HG03066 (cell line): Measurements from ENCODE around the gene HDAC2.
"Not testable (repeated sequence)": the region's sequence is repeated elsewhere in the genome, so short reads cannot be mapped to it uniquely, and the experiment has no call there.

ENCODE experiments used
- ATAC-seq: cut with Tn5 transposase; IDR thresholded peaks from one replicate; pipeline ENCODE4 v1.9.1; 2021; ENCODE audit warnings: low read depth; ENCODE audit not compliant: unreplicated experiment

Gene HDAC2

GRCh38 chr6:113978084-113978675, 7.2 kb upstream of the HDAC2 start:
- ATAC-seq: no peak

- no peak for ATAC-seq
Observed at GRCh38 chr6:113976806-113977205, 5.9 kb upstream of the HDAC2 start.

DNA sequence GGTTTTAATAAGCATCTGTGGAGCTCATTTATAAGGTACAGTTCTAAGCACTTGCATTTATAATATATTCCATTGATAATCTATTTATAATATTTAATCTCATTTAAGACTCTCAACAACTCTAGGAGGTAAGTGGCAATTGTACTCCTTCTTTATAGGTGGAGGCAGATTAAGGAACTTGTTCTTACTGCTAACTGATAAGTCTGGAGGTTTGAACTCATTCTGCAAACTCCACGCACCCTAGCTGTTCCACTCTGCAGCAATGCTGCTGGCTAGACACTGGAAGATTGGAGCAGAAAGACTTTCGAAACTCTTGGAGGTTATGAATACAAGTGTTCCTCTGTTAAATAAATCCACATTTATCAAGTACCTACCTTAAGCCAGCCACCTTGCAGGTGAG, 793 bp upstream of the HDAC2 start:
- ATAC-seq: no peak

GRCh38 chr6:113969888-113970804, 802 bp downstream of the HDAC2 start:
- ATAC-seq: peak; percentile 35

DNA sequence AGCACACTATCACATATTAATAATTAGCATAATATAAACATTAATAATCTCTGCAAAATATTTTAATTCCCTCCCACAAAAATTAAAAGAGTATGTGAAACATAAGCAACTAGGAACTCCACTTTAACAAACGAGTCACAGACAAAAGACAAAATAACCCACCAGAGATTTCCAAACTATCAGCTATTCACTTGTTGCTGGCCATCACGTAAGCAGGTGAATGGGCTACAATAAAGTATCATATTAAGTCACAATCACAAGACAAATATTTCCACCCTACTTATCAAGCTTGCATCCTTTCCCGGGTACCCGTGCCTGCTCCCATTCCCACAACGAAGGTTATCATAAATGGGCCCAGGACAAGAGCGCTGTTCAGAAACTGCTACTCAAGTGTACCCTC, 2.5 kb downstream of the HDAC2 start:
- no peak for ATAC-seq

GRCh38 chr6:113967777-113968176, 3.2 kb downstream of the HDAC2 start:
- ATAC-seq: no peak

DNA sequence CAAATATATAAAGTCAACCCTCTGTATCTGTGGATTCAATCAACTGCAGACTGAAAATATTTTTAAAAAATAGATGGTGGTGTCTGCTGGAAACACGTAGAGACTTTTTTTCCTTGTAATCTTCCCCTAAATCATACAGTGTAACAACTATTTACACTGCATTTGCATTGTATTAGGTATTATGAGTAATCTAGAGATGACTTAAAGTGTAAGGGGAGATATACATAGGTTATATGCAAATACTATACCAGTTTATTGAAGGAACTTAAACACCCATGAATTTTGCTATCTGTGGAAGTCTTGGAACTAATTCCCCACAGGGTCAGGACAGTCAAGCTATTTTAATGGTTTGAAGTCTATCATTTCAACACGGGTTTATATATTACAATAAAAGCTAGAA, 10.2 kb downstream of the HDAC2 start:
- ATAC-seq: no peak

DNA sequence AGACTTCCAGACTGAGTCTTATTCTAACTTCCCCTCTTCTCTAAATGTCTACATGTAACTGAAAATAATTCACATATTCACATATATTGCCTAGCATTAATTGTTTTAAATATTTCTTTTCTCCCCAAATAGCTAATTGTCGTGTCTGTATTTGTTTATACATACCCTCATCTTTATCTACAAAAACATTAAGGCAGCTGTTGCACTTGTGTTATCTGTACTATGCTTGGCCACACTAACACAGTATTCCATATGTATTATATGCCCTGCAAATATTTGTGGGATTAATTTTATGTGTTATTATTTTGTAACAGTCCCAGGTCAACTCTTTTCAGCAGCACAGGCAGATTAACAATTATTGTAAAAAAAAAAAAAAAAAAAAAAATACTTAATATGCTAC, 11.7 kb downstream of the HDAC2 start:
- ATAC-seq: no peak

- ATAC-seq: no peak
Observed at GRCh38 chr6:113954653-113955052, 16.3 kb downstream of the HDAC2 start.

- ATAC-seq: no peak
Observed at GRCh38 chr6:113953346-113953745, 17.6 kb downstream of the HDAC2 start.

- ATAC-seq: no peak
Observed at GRCh38 chr6:113949499-113949898, 21.4 kb downstream of the HDAC2 start.

- ATAC-seq: no peak
Observed at GRCh38 chr6:113944701-113945100, 26.2 kb downstream of the HDAC2 start.

GRCh38 chr6:113939825-113940224, 31.1 kb downstream of the HDAC2 start:
- ATAC-seq: no peak

- peak; percentile 85 for ATAC-seq
Observed at GRCh38 chr6:113936093-113936934, 34.6 kb downstream of the HDAC2 start.

- ATAC-seq: no peak
Observed at GRCh38 chr6:113934101-113934500, 36.8 kb downstream of the HDAC2 start.

DNA sequence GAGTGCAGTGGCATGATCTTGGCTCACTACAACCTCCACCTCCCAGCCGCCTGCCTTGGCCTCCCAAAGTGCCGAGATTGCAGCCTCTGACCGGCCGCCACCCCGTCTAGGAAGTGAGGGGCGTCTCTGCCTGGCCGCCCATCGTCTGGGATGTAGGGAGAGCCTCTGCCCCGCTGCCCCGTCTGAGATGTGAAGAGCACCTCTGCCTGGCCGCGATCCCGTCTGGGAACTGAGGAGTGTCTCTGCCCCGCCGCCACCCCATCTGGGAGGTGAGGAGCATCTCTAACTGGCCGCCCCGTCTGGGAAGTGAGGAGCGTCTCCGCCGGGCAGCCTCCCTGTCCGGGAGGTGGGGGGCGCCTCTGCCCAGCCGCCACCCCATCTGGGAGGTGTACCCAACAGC, 39.0 kb downstream of the HDAC2 start:
- ATAC-seq: not testable (repeated sequence)

DNA sequence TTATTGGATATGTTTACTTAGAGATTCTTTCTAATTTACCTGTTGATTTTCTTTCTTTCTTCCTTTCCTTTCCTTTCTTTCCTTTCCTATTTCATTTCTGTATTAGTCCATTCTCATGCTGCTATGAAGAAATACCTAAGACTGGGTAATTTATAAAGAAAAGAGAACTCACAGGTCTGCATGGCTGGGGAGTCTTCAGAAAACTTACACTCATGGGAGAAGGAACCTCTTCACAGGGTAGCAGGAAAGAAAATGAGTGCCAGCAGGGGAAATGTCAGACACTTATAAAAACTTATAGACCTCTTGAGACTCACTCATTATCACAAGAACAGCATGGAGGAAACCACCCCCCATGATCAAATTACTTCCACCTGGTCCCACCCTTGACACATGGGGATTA, 40.8 kb downstream of the HDAC2 start:
- ATAC-seq: no peak

DNA sequence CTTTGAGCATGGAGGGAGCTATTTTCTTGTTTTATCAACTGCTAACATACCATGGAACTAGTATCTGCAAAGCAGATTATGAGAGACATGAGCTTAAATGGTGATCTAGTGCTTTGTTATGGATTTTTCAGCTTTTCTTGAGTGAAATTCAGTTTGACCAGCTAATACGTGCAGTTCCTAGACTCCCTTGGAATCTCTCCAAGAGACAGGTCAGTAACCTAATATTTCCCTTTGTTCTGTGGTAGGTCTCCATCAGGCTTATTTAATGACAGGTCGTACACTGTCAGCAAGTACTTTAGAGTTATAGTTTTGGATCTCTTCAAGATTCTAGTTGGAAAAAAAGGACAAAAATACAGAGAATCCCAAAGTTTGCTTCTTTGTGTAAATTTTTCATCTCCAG, 43.9 kb downstream of the HDAC2 start:
- ATAC-seq: no peak

DNA sequence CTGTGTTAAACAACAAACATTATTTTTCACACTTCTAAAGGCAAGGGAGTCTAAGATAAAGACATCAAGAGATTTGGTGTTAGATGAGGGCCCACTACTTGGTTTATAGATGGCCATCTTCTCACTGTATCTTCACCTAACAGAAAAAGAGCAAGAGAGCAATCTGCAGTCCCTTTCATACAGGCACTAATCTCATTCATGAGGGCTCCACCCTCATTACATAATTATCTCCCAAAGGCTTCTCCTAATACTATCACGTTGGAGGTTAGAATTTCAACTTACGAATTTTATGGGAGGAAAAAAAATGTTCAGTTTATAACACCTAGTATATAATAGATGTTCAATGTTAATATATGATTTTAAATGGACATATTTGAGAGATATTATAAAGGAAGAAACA, 45.6 kb downstream of the HDAC2 start:
- ATAC-seq: no peak

DNA sequence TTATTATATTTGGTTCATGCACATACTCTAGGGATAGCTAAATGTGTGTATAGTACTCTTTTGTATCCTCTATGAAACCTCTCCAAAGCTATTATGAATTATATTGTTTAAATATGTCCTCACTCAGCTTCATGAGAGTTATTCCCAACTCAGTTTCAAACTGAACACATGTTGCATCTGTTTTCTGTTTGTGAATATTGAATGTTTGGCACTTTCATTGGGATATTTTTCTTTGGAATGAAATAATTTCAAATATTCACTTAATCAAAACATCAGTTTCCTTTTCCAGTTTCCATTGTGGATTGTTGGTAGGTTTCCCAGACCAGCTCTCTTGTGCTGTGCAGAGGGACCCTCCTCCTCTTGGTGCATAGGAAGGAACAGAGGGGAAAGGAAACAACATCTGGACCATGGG, 46.6 kb downstream of the HDAC2 start:
- no peak for ATAC-seq

DNA sequence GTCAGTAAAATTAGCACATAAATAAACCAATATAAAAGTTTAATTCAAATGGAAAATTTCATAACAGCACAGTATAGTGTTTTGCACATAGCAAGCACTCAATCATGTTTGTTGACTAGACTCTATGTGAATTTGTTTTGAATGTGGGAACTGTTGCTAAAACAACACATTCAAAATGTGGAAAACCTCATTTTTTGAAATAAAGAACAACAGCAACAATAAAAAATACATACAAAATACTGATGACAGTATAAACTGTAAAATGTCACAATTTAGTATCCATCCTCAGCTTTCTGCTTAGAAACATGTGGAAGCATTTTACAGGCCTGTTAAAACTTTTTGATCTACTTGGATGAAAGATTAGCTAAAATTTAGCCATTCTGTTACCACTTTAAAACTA, 47.4 kb downstream of the HDAC2 start:
- no peak for ATAC-seq
